Nasal cavity respiratory epithelium epithelial cell of viscerocranial mucosa (primary cell): ENCODE measurements around the gene NINJ1. TPM values are rescaled to one million over a fixed set of nuclear protein-coding genes. Genes with fewer than 3 reads are reported as not detected.

Source experiments
- total RNA-seq: library from RNA; depleted of rRNA; stranded (reverse); fragments of >200 nt; gene quantifications from 2 replicates; pipeline ENCODE4 v1.2.3, GENCODE V29; 2014

NINJ1 gene
- total RNA-seq, result 25.6 and 61.1 TPM in 2 replicates

GRCh38 chr9:93134015-93134739 is at the start of gene NINJ1:
Gene NINJ1, minus strand, starts transcription at chr9:93134251. Its CDS starts 34 bp downstream, at chr9:93134217.

GRCh38 chr9:93096131-93096802 is 37.8 kb downstream of the NINJ1 start, which contains the start of gene CARD19:
Gene CARD19, plus strand, starts transcription at chr9:93096217. Its CDS starts 129 bp downstream, at chr9:93096346.

Other genes with a start within 250 kb of the NINJ1 start
- 0.34 and 1.9 TPM in 2 replicates for gene FGD3, start 186.7 kb downstream of the NINJ1 start, total RNA-seq
- 0.78 TPM in 1 of 2 replicates, not detected in the other for gene SUSD3, start 75.5 kb downstream of the NINJ1 start, total RNA-seq
- gene CARD19, start 38.0 kb downstream of the NINJ1 start, total RNA-seq, result 24.6 and 35.8 TPM in 2 replicates
- 0.34 and 4.4 TPM in 2 replicates for gene WNK2, start 49.9 kb upstream of the NINJ1 start, total RNA-seq